ENCODE results near the gene IGIP. TPM values are rescaled to one million over a fixed set of nuclear protein-coding genes. Genes with fewer than 3 reads are reported as not detected.

The IGIP gene
- total RNA-seq, 1 donor from 2014 or later: 2.0 TPM

DNA sequence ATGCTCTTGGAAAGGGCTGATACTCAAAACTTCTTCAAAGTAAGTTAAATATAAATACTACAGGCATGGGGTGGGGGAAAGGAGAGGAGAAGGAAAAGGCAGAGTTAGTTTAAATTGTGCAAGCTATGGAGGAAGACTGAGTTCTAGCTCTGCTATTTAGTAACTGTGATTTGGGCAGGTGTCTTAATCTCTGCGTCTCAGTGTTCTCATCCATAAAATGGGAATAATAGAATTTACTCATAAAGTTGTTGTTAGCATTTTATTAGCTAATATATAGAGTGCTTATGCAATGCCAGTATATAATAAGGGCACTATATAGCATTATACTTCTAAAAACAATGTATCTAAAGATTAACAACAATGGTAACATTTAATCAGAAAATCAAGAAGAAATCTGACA lies 24.6 kb upstream of the IGIP start:
- no peak for DNase-seq (ENCODE audit: low spot score, unreplicated experiment)
- H3K27ac Mint-ChIP-seq: no peak overlapping the region
- peaks cover 65% of the 10 kb centered on the region for H3K27me3 Mint-ChIP-seq
- no peaks in the 10 kb centered on the region for H3K36me3 Mint-ChIP-seq (ENCODE audit: insufficient read depth)
- TF ChIP-seq, protein P1, sequence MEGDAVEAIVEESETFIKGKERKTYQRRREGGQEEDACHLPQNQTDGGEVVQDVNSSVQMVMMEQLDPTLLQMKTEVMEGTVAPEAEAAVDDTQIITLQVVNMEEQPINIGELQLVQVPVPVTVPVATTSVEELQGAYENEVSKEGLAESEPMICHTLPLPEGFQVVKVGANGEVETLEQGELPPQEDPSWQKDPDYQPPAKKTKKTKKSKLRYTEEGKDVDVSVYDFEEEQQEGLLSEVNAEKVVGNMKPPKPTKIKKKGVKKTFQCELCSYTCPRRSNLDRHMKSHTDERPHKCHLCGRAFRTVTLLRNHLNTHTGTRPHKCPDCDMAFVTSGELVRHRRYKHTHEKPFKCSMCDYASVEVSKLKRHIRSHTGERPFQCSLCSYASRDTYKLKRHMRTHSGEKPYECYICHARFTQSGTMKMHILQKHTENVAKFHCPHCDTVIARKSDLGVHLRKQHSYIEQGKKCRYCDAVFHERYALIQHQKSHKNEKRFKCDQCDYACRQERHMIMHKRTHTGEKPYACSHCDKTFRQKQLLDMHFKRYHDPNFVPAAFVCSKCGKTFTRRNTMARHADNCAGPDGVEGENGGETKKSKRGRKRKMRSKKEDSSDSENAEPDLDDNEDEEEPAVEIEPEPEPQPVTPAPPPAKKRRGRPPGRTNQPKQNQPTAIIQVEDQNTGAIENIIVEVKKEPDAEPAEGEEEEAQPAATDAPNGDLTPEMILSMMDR (IDR thresholded peaks at IDR 0.05; ENCODE audit: unreplicated experiment): no peak
- H3K4me3 Mint-ChIP-seq (ENCODE audit: low read depth): no peak overlapping the region
- no peaks in the 10 kb centered on the region for H3K9me3 Mint-ChIP-seq (ENCODE audit: low read depth)
- H3K4me1 Mint-ChIP-seq (ENCODE audit: low read depth): no peaks in the 10 kb centered on the region

DNA sequence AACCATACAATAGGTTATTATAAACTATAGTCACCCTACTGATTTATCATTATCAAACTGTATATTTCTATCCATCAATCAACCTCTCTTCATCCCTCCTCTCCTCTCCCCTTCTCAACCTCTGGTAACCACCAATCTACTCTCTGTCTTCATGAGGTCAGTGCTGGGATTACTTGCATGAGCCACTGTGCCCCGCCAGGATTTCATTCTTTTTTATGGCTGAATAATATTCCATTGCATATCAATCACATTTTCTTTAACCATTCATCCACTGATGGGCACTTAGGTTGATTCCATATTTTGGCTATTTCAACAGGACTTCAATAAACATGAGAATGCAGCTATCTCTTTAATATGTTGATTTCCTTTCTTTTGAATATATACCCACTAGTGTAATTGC lies 22.6 kb upstream of the IGIP start:
- H3K9me3 Mint-ChIP-seq (ENCODE audit: low read depth): no peaks in the 10 kb centered on the region
- H3K36me3 Mint-ChIP-seq (ENCODE audit: insufficient read depth): no peaks in the 10 kb centered on the region
- peaks cover 11% of the 10 kb centered on the region for H3K4me1 Mint-ChIP-seq (ENCODE audit: low read depth)
- no peak for DNase-seq (ENCODE audit: low spot score, unreplicated experiment)
- H3K27me3 Mint-ChIP-seq: peaks cover 60% of the 10 kb centered on the region
- no peak overlapping the region for H3K4me3 Mint-ChIP-seq (ENCODE audit: low read depth)
- no peak overlapping the region for H3K27ac Mint-ChIP-seq
- TF ChIP-seq, protein P1 (IDR thresholded peaks at IDR 0.05; ENCODE audit: unreplicated experiment): no peak

DNA sequence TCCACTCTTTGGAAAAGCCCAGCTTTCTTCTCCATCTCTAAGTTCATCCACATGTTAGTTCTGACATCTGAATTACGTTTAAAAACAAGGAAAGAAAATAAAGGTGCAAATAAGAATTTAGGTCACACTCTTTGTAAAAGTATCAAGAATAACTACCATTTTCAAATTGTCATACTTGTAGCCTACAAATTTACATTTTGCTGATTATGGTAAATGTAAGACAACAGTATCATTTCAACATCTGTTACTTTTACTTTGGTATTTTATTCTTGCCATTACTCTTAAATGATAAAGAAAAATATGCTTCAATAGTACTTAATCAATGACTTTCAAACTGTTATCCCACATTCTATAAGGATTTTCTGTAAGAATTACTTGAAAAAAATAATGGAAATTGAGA lies 21.6 kb upstream of the IGIP start:
- H3K4me1 Mint-ChIP-seq (ENCODE audit: low read depth): peaks cover 17% of the 10 kb centered on the region
- TF ChIP-seq, protein P1 (IDR thresholded peaks at IDR 0.05; ENCODE audit: unreplicated experiment): no peak
- DNase-seq (ENCODE audit: low spot score, unreplicated experiment): no peak
- no peak overlapping the region for H3K27ac Mint-ChIP-seq
- H3K9me3 Mint-ChIP-seq (ENCODE audit: low read depth): no peaks in the 10 kb centered on the region
- H3K36me3 Mint-ChIP-seq (ENCODE audit: insufficient read depth): no peaks in the 10 kb centered on the region
- peaks cover 70% of the 10 kb centered on the region for H3K27me3 Mint-ChIP-seq
- no peak overlapping the region for H3K4me3 Mint-ChIP-seq (ENCODE audit: low read depth)

DNA sequence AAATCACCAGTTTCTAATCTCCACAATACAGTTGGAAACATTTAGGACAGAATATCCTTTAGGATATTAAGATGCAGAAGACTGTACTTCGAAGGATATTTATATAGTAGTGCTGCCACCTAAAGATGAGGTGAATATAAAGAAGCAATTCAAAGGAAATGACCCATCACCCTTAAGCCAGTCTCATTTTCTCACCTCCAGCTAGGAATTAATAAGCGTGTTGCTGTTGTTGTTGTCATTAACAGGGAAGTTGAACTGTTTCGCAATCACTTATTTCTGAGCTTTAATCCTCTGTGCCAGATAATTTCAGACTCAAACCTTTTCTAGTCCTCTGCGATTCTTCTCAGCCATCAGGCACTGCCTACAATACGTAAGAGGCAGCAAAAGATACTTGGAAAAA lies 19.6 kb upstream of the IGIP start:
- Mint-ChIP-seq H3K36me3 (ENCODE audit: insufficient read depth) (no peaks in the 10 kb centered on the region), H3K4me3 (ENCODE audit: low read depth) (peak overlapping the region; percentile 87), H3K4me1 (ENCODE audit: low read depth) (peaks cover 18% of the 10 kb centered on the region), H3K27ac (no peak overlapping the region), H3K27me3 (peaks cover 73% of the 10 kb centered on the region), H3K9me3 (ENCODE audit: low read depth) (no peaks in the 10 kb centered on the region)
- DNase-seq (ENCODE audit: low spot score, unreplicated experiment): no peak
- TF ChIP-seq, protein P1 (IDR thresholded peaks at IDR 0.05; ENCODE audit: unreplicated experiment): no peak

DNA sequence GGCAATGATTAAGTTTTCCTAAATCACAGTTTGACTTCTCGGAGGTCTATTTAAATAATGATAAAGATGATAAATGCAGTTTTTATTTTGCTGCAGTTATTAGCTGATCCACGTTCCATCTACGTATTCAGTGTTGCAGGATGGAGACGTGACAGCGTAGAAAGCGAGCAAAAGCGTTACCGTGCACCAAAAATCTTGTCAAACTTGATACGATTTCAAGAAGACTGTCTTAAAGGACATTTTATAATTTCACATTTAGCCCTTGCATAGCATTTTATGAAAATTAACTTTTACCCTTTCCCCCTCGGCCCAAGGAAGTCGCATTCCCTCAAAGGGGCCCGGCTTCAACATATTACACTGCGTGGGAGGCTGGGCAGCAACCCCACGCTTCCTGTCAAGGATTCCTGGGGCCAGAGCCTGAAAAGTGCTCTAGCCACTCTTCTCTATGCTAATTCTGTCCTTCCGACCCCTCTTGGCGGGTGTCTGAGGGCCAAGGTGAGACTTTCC lies 18.9 kb upstream of the IGIP start:
- TF ChIP-seq, protein P1 (IDR thresholded peaks at IDR 0.05; ENCODE audit: unreplicated experiment): no peak
- H3K27me3 Mint-ChIP-seq: peaks cover 78% of the 10 kb centered on the region
- H3K4me3 Mint-ChIP-seq (ENCODE audit: low read depth): peak overlapping the region; percentile 87
- H3K9me3 Mint-ChIP-seq (ENCODE audit: low read depth): no peaks in the 10 kb centered on the region
- H3K27ac Mint-ChIP-seq: peak overlapping the region; percentile 98
- DNase-seq (ENCODE audit: low spot score, unreplicated experiment): no peak
- H3K4me1 Mint-ChIP-seq (ENCODE audit: low read depth): peaks cover 18% of the 10 kb centered on the region
- no peaks in the 10 kb centered on the region for H3K36me3 Mint-ChIP-seq (ENCODE audit: insufficient read depth)

Measured in progenitor cell of endocrine pancreas (in vitro differentiated cells).